ENCODE results near the gene ZBTB8B.
"Not testable (repeated sequence)": the region's sequence is repeated elsewhere in the genome, so short reads cannot be mapped to it uniquely, and the experiment has no call there.

ZBTB8B gene

DNA sequence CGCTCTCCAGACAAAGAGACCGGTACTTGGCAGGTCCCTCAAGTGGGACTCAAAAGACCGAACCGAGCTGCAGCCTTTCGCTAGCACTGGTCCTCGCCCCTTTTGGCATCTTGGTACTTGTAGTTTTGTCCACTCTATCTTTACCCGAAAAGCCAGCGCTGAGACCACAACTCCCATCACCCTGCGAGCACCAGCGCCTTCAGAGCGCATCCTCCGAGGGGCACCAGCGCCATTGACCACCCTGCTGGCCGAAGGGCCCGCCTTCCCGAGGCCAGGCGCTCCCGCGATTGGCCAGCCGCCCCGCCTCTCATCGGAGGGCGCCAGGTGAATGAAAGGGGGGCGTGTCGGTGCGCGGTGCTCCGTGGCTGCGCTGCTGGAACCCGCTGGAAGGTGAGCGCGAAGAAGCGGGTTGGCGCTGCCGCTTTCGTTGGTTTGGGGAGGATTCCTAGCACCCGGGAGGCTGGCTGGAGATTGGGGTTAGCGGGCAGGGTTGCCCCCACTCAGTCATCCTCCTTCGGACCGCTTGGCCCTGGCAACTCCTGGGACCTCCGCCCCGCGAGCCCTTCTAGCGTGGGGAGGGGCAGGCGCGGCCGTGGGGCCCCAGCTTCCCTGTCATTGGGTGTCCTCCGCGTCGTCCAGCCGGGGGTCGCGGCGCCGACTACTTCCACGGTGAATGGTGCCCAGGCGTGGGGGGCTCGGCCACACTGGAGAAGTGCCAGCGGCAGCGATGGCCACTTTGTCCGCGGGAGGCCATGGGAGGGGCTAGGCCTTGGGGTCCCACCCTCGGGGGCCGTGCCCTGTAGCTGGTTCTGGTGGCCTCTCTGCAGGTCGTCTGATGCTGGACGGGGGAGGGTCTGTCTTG lies at the start of gene ZBTB8B:
Gene ZBTB8B, plus strand, starts transcription at position 357 of the 862 bp plus-strand sequence. CDS start 5,553 bp downstream, outside the sequence.
- H3K9me3 ChIP-seq (ENCODE audit: low read length) = no peaks in the 10 kb centered on the region
- no peak within 1 kb of the TSS for H3K27ac ChIP-seq (ENCODE audit: low read depth, low read length)
- H3K9ac ChIP-seq (ENCODE audit: low read length) = no peak within 1 kb of the TSS
- H3K4me1 ChIP-seq (ENCODE audit: insufficient read depth, low read length) = peaks cover 16% of the 10 kb centered on the region
- H3K36me3 ChIP-seq (ENCODE audit: insufficient read depth, low read length) = no peaks in the 10 kb centered on the region
- H3K4me3 ChIP-seq (ENCODE audit: low read depth in 1 of 2, low read length in 2 of 2) = peak within 1 kb of the TSS; percentile 43 to 54
- H3K27me3 ChIP-seq (ENCODE audit: control insufficient read depth in 1 of 2, insufficient read depth in 2 of 2, low read length in 2 of 2) = peaks cover 26 to 31% of the 10 kb centered on the region in 2 donors

DNA sequence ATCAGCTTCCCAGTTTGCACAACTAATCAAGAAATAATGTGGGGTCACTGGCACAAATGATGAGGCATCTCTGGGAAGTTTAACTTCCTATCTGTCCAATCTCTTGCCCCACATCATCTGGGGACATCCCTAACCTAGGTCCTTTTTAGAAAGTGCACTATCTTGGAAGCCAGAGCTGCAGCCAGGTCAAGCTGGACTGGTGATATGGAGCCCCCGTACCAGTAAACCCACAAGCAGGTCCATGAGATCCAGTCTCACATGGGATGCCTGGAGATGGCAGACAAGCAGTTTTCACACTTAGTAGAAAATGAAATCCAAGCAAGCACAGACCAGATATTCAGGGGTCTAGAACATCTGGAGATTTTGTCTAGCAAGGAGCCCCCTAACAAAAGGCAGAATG lies 43.1 kb upstream of the ZBTB8B start:
- H3K27me3 ChIP-seq (ENCODE audit: control insufficient read depth in 1 of 2, insufficient read depth in 2 of 2, low read length in 2 of 2) = peaks cover 0 to 18% of the 10 kb centered on the region in 2 donors
- no peaks in the 10 kb centered on the region for H3K36me3 ChIP-seq (ENCODE audit: insufficient read depth, low read length)
- peaks cover 6% of the 10 kb centered on the region for H3K4me1 ChIP-seq (ENCODE audit: insufficient read depth, low read length)
- H3K9ac ChIP-seq (ENCODE audit: low read length) = no peak overlapping the region
- H3K9me3 ChIP-seq (ENCODE audit: low read length) = no peaks in the 10 kb centered on the region
- no peak overlapping the region for H3K27ac ChIP-seq (ENCODE audit: low read depth, low read length)
- no peak overlapping the region for H3K4me3 ChIP-seq (ENCODE audit: low read depth in 1 of 2, low read length in 2 of 2)

DNA sequence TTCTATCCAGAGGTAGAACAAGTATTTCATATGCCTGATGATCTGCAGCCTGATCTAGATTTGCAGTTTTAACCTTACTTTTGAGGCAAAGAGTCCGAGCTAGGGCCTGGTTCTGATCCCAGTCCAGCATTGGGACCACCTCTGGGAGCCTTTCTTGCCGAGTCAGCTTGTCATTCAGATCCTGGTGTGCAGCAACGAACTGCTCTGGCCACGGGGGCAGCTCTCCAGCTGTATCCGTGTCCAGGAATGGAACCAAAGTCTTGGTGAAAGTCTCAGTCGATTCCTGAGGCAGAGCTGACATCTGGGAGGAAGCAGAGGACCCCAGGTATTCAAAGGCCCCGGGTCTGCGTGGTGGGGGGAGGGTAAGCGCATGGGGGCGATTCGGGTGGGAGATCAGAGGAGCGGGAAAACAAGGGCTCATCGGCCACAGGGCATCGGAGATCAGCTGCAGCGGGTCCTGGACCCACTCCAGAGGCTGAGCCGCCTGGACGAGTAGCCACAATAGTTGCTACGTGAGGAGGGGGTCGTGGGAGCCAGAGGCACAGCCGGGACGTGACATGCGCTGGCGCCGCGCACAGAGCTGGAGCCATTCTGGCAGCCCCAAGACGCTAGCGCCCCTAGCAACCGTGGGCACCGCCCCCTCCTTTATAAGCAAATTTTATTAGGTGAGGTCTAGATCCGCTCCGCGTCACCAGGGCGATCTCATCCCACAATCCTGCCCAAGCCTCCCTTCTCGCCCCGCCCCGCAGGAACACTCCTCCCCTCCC lies 38.2 kb upstream of the ZBTB8B start:
- peaks cover 0 to 21% of the 10 kb centered on the region in 2 donors for H3K27me3 ChIP-seq (ENCODE audit: control insufficient read depth in 1 of 2, insufficient read depth in 2 of 2, low read length in 2 of 2)
- H3K9me3 ChIP-seq (ENCODE audit: low read length) = no peaks in the 10 kb centered on the region
- H3K9ac ChIP-seq (ENCODE audit: low read length) = no peak overlapping the region

DNA sequence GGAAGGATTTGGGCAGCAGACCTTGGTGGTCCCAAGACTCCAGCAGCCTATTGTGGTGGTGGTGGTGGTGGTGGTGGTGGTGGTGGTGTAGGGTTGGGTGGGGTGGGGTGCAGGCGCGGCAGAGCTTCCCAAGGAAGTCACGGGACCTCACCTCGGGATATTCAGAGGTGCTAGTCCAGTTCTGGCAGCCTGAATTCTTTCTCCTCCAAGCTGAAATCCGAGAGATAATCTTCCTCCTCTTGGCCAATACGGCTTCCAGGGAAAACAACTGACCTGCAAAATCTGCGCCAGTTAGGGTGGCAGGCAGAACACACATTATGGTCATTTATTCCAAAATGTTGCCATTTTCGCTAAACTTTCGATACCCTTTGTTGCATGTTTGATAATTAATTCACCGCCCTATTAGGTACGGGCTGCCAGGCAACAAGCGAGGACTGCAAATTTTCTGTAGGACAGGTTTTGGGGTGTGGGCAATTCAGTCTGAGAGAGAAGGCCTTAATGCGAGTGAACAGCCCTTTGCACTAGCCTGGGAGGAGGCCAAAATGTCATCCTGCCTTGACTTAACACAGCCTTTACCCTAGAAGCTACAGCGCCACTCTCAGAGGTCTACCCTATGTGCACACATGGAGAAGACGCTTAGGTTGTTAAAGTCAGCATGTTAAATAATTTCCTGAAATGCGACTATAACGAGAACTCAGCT lies 37.5 kb upstream of the ZBTB8B start:
- Histone ChIP-seq H3K27me3 (ENCODE audit: control insufficient read depth in 1 of 2, insufficient read depth in 2 of 2, low read length in 2 of 2) (peaks cover 0 to 21% of the 10 kb centered on the region in 2 donors), H3K36me3 (ENCODE audit: insufficient read depth, low read length) (no peaks in the 10 kb centered on the region), H3K27ac (ENCODE audit: low read depth, low read length) (no peak overlapping the region), H3K9me3 (ENCODE audit: low read length) (no peaks in the 10 kb centered on the region), H3K9ac (ENCODE audit: low read length) (no peak overlapping the region), H3K4me1 (ENCODE audit: insufficient read depth, low read length) (peaks cover 8% of the 10 kb centered on the region), H3K4me3 (ENCODE audit: low read depth in 1 of 2, low read length in 2 of 2) (no peak overlapping the region)

More for the DNA sequence above, 38.2 kb upstream of the ZBTB8B start:
- Histone ChIP-seq H3K4me3 (ENCODE audit: low read depth in 1 of 2, low read length in 2 of 2) (peak overlapping the region; percentile 16 to 41), H3K27ac (ENCODE audit: low read depth, low read length) (no peak overlapping the region), H3K36me3 (ENCODE audit: insufficient read depth, low read length) (no peaks in the 10 kb centered on the region), H3K4me1 (ENCODE audit: insufficient read depth, low read length) (peaks cover 8% of the 10 kb centered on the region)

DNA sequence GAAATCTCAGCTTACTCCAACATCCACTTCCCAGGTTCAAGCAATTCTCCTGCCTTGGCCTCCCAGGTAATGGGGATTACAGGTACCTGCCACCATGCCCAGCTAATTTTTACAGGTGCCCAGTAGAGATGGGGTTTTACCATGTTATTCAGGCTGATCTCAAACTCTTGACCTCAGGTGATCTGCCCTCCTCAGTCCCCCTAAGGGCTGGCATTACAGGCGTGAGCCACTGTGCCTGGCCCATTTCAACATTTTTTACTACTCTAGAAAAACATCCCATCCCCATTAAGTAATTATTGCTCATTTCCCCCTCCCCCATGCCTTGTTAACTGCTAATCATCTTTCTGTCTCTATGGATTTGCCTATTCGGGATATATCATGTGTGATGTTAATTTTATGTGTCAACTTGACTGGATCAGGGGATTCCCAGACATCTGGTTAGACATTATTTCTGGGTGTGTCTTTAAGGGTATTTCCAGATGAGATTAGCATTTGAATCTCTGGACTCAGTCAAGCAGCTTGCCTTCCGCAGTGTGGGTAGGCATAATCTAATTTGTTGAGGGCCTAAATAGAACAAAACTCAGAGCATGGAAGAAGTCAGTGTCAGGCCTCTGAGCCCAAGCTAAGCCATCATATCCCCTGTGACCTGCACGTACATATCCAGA lies 33.0 kb upstream of the ZBTB8B start:
- H3K27ac ChIP-seq (ENCODE audit: low read depth, low read length) = no peak overlapping the region
- H3K9me3 ChIP-seq (ENCODE audit: low read length) = no peaks in the 10 kb centered on the region
- peaks cover 1% of the 10 kb centered on the region for H3K4me1 ChIP-seq (ENCODE audit: insufficient read depth, low read length)
- H3K9ac ChIP-seq (ENCODE audit: low read length) = no peak overlapping the region
- H3K36me3 ChIP-seq (ENCODE audit: insufficient read depth, low read length) = no peaks in the 10 kb centered on the region
- no peak overlapping the region for H3K4me3 ChIP-seq (ENCODE audit: low read depth in 1 of 2, low read length in 2 of 2)
- H3K27me3 ChIP-seq (ENCODE audit: control insufficient read depth in 1 of 2, insufficient read depth in 2 of 2, low read length in 2 of 2) = peaks cover 0 to 2% of the 10 kb centered on the region in 2 donors

DNA sequence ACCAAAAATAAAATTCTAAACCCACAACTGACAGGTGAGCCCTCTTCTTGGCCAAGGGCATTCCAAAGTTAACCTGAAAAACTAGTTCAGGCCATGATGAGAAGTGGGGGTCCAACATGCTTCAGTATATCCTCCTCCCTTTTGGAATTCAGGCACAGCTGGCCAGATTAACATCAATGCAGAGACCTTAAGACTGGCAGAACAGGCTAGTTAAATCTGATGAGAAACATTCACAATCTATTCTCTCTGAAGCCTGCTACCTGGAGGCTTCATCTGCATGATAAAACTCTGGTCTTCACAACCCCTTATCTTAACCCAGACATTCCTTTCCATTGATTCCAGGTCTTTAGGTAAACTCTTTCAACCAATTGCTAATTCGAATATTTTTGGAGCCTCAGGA lies 26.7 kb upstream of the ZBTB8B start:
- H3K36me3 ChIP-seq (ENCODE audit: insufficient read depth, low read length) = no peaks in the 10 kb centered on the region
- no peaks in the 10 kb centered on the region for H3K9me3 ChIP-seq (ENCODE audit: low read length)

DNA sequence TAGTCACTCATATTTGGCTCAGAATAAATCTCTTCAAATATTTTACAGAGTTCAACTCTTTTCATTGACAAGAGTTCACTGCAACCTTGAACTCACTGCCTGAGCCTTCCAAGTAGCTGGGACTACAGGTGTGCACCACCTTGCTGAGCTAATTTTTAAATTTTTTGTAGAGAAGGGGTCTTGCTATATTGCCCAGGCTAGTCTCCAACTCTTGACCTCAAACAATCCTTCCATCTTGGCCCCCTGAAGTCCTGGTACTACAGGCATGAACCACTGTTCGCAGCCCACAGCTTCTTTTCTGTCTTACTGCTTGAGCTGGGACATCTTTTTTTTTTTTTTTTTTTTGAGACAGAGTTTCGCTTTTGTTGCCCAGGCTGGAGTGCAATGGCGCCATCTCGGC lies 26.1 kb upstream of the ZBTB8B start:
- not testable (repeated sequence) for H3K9ac ChIP-seq (ENCODE audit: low read length); H3K4me3 ChIP-seq (ENCODE audit: low read depth in 1 of 2, low read length in 2 of 2); H3K4me1 ChIP-seq (ENCODE audit: insufficient read depth, low read length); H3K27me3 ChIP-seq (ENCODE audit: control insufficient read depth in 1 of 2, insufficient read depth in 2 of 2, low read length in 2 of 2); H3K27ac ChIP-seq (ENCODE audit: low read depth, low read length); H3K36me3 ChIP-seq (ENCODE audit: insufficient read depth, low read length); H3K9me3 ChIP-seq (ENCODE audit: low read length)

More for the DNA sequence above, 26.7 kb upstream of the ZBTB8B start:
- Histone ChIP-seq H3K27ac (ENCODE audit: low read depth, low read length) (no peak overlapping the region), H3K27me3 (ENCODE audit: control insufficient read depth in 1 of 2, insufficient read depth in 2 of 2, low read length in 2 of 2) (no peaks in the 10 kb centered on the region), H3K4me3 (ENCODE audit: low read depth in 1 of 2, low read length in 2 of 2) (no peak overlapping the region), H3K4me1 (ENCODE audit: insufficient read depth, low read length) (no peaks in the 10 kb centered on the region), H3K9ac (ENCODE audit: low read length) (no peak overlapping the region)

DNA sequence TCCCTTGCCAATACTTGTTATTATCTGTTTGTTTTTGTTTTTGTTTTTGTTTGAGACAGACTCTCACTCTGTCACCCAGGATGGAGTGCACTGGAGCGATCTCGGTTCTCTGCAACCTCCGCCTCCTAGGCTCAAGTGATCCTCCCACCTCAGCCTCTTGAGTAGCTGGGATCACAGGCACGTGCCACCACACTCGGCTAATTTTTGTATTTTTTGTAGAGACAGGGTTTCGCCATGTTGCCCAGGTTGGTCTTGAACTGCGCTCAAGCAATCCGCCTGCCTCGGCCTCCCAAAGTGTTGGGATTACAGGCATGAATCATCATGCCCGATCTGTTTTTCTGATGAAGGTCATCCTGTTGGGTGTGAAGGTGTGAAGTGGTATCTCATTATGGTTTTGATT lies 23.4 kb upstream of the ZBTB8B start:
- H3K9ac ChIP-seq (ENCODE audit: low read length); H3K4me1 ChIP-seq (ENCODE audit: insufficient read depth, low read length); H3K36me3 ChIP-seq (ENCODE audit: insufficient read depth, low read length); H3K9me3 ChIP-seq (ENCODE audit: low read length); H3K4me3 ChIP-seq (ENCODE audit: low read depth in 1 of 2, low read length in 2 of 2); H3K27me3 ChIP-seq (ENCODE audit: control insufficient read depth in 1 of 2, insufficient read depth in 2 of 2, low read length in 2 of 2); H3K27ac ChIP-seq (ENCODE audit: low read depth, low read length): not testable (repeated sequence)

DNA sequence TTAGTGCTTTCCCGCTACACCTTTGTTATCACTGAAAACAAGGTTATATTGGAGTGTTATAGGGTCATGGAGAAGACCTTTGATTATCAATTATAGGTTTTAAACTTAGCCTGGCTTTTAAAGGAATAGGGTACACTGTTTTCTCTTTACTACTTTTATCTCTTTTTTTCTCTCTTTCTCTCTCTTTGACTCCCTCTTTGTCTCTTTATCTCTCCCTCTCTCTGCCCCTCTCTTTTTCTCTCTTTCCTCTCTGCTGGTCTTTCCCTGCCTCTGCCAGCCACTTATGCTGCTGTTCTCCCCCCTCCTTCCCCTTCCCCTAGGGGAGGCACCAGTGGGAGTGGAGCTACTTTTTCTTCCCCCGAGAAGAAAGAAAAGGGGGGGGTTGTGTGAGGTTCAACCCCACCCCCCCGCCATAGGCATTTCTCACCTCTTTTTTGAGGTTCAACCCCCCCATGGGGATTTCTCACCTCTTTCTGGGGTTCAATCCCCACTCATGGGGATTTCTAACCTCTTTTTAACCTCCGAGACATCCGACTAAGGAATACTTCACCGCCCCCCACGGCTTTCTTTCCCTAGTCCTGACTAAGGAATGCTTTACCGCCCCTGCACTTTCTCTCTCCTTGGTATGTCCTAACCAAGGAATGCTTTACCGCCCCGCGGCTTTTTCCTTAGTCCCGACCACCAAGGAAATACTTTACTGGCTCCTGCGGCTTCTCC lies 17.2 kb upstream of the ZBTB8B start:
- H3K9me3 ChIP-seq (ENCODE audit: low read length) = no peaks in the 10 kb centered on the region
- peak overlapping the region; percentile 52 for H3K27ac ChIP-seq (ENCODE audit: low read depth, low read length)
- H3K36me3 ChIP-seq (ENCODE audit: insufficient read depth, low read length) = no peaks in the 10 kb centered on the region
- no peaks in the 10 kb centered on the region for H3K4me1 ChIP-seq (ENCODE audit: insufficient read depth, low read length)
- H3K4me3 ChIP-seq (ENCODE audit: low read depth in 1 of 2, low read length in 2 of 2) = peak overlapping the region in 1 of 2 donors; percentile 27
- no peak overlapping the region for H3K9ac ChIP-seq (ENCODE audit: low read length)
- H3K27me3 ChIP-seq (ENCODE audit: control insufficient read depth in 1 of 2, insufficient read depth in 2 of 2, low read length in 2 of 2) = no peaks in the 10 kb centered on the region

DNA sequence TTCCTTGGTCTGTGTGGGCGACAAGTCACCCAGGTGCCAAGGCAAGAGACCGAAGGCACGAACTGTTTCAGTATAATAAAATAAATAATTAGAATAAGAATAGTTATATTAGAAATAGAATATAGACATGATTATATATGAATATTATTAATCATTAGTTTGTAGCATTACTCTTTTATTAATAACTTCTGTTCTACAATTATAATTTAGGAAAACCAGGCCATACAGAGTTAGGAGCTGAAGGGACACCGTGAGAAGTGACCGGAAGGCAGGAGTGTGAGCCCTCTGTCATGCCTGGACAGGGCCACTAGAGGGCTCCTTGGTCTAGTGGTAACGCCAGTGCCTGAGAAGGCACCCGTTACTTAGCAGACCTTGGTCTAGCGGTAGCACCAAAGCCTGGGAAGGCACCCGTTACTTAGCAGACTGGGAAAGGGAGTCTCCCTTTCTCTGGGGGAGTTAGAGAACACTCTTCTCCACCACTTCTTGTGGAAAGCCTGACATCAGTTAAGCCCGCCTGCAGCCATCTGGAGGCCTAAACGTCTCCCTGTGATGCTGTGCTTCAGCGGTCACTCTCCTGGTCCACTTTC lies 16.6 kb upstream of the ZBTB8B start:
- not testable (repeated sequence) for H3K36me3 ChIP-seq (ENCODE audit: insufficient read depth, low read length); H3K9me3 ChIP-seq (ENCODE audit: low read length); H3K4me1 ChIP-seq (ENCODE audit: insufficient read depth, low read length); H3K4me3 ChIP-seq (ENCODE audit: low read depth in 1 of 2, low read length in 2 of 2); H3K9ac ChIP-seq (ENCODE audit: low read length); H3K27me3 ChIP-seq (ENCODE audit: control insufficient read depth in 1 of 2, insufficient read depth in 2 of 2, low read length in 2 of 2)
- peak overlapping the region; percentile 52 for H3K27ac ChIP-seq (ENCODE audit: low read depth, low read length)
